T-cell (primary cell): ENCODE measurements around the gene UPK2. TPM values are rescaled to one million over a fixed set of nuclear protein-coding genes. Genes with fewer than 3 reads are reported as not detected.
"Not testable (repeated sequence)": the region's sequence is repeated elsewhere in the genome, so short reads cannot be mapped to it uniquely, and the experiment has no call there.

Source experiments
- ATAC-seq, 4 experiments: fragments of 200-7000 bp in 3 of 4; fragments of 150-1000 bp in 1 of 4; cut with Tn5 transposase; replicated peaks in 1 of 4; 1 replicate in 3 of 4; 2 replicates in 1 of 4; pipeline ENCODE4 v1.10.0; 2021; ENCODE audit warnings: moderate library complexity in 3 of 4, mild to moderate bottlenecking in 2 of 4, moderate number of reproducible peaks in 1 of 4
- CTCF ChIA-PET, 2 donors: fragments of 300-600 bp; sonication (Branson Sonifier 250); formaldehyde crosslinking; loops; one replicate each; lab custom pipeline; 2022; ENCODE audit warnings: antibody characterized with exemption in 2 of 2; lab: Charles Lee
- POLR2A ChIA-PET, 2 donors: fragments of 300-600 bp; sonication (Branson Sonifier 250); formaldehyde crosslinking; loops; one replicate each; lab custom pipeline; 2022; ENCODE audit warnings: antibody characterized with exemption in 2 of 2; lab: Charles Lee
- DNase-seq, 35 experiments: peaks; one replicate each; pipeline versions ENCODE4 v3.0.0 to v3.0.0-alpha.2; 2013 to 2023
- H3K27ac ChIP-seq: one replicate; pipeline ENCODE4 v1.5.1; 2013; ENCODE audit warnings: low read length
- H3K27me3 ChIP-seq, 2 experiments: replicated peaks in 1 of 2; 1 replicate in 1 of 2; 2 replicates in 1 of 2; pipeline versions ENCODE4 v1.6.1 to v1.7.0; 2013; ENCODE audit warnings: low read length in 1 of 2, mixed read lengths in 1 of 2; ENCODE audit not compliant: control insufficient read depth in 2 of 2, insufficient read depth in 2 of 2; ENCODE audit errors: extremely low read depth in 1 of 2
- H3K36me3 ChIP-seq, 2 donors: 1 replicate in 1 of 2; 2 replicates in 1 of 2; pipeline versions ENCODE4 v1.6.1 to v1.7.0; 2013; ENCODE audit warnings: low read length in 1 of 2; ENCODE audit not compliant: control insufficient read depth in 2 of 2, insufficient read depth in 1 of 2; ENCODE audit errors: extremely low read depth in 1 of 2
- H3K4me1 ChIP-seq, 2 experiments: 1 replicate in 1 of 2; 2 replicates in 1 of 2; pipeline versions ENCODE4 v1.6.1 to v1.7.0; 2013; ENCODE audit warnings: low read length in 2 of 2, mixed read lengths in 1 of 2; ENCODE audit not compliant: insufficient read depth in 2 of 2, control insufficient read depth in 1 of 2; ENCODE audit errors: extremely low read depth in 1 of 2
- H3K4me3 ChIP-seq, 2 donors: 1 replicate in 1 of 2; 2 replicates in 1 of 2; pipeline versions ENCODE4 v1.5.1 to v1.7.0; 2013; ENCODE audit warnings: mild to moderate bottlenecking in 2 of 2, low read length in 1 of 2, moderate library complexity in 1 of 2; ENCODE audit not compliant: control insufficient read depth in 1 of 2; ENCODE audit errors: extremely low read depth in 1 of 2
- H3K9me3 ChIP-seq: 2 replicates; pipeline ENCODE4 v1.7.0; 2013
- H3K27ac Mint-ChIP-seq, 2 donors: one replicate each; pipeline ENCODE4 v1.8.0; 2020 to 2021; ENCODE audit warnings: mild to moderate bottlenecking in 2 of 2, mixed read lengths in 2 of 2
- H3K27me3 Mint-ChIP-seq, 2 donors: one replicate each; pipeline ENCODE4 v1.8.0; 2021 to 2022; ENCODE audit warnings: mixed read lengths in 2 of 2
- H3K36me3 Mint-ChIP-seq: one replicate; pipeline ENCODE4 v1.8.0; 2021; ENCODE audit warnings: mixed read lengths
- H3K4me1 Mint-ChIP-seq, 3 donors: one replicate each; pipeline ENCODE4 v1.8.0; 2020 to 2022; ENCODE audit warnings: mixed read lengths in 3 of 3, mild to moderate bottlenecking in 1 of 3
- H3K4me3 Mint-ChIP-seq, 3 donors: one replicate each; pipeline ENCODE4 v1.8.0; 2020 to 2022; ENCODE audit warnings: mild to moderate bottlenecking in 3 of 3, mixed read lengths in 3 of 3, moderate library complexity in 3 of 3
- H3K9me3 Mint-ChIP-seq, 3 donors: one replicate each; pipeline ENCODE4 v1.8.0; 2020 to 2022; ENCODE audit warnings: mixed read lengths in 3 of 3
- WGBS: methylation state at CpG from one replicate; pipeline ENCODE4 v1.1.5; 2013; ENCODE audit warnings: missing lambda C conversion rate; ENCODE audit not compliant: insufficient coverage; 5-methylcytosine and 5-hydroxymethylcytosine counted together
- total RNA-seq, 35 experiments: library from RNA in 6 of 35; stranded (reverse) in 6 of 35; fragments of 120-200 nt in 1 of 35; gene quantifications; one replicate each; pipeline versions ENCODE4 v1.2.1 to v1.2.4 and lab custom pipeline; 2013 to 2026

UPK2 gene
- total RNA-seq, 5 donors from 2014 or later (not counting 1 experiment from before 2014, with no cell fraction given) = 0.32 TPM; not detected in 4

- no peaks in the 10 kb centered on the region for H3K9me3 Mint-ChIP-seq
- ChIA-PET POLR2A (interaction anchor here in 1 of 2 donors (1.0 kb wide), 1 partner anchor 8 kb away, joined by 3 read pairs; no protein-coding TSS in a partner anchor), CTCF (no interaction called here)
These were observed 28.7 kb downstream of the UPK2 start for GRCh38 chr11:118984825-118985224.

GRCh38 chr11:118988280-118988679 lies 32.2 kb downstream of the UPK2 start:
- POLR2A ChIA-PET = no interaction called here
- DNase-seq (no peak), ATAC-seq (no peak)
- WGBS = 80% methylated on average over 1 of the region's 5 CpGs
- Histone ChIP-seq H3K27me3 (no peaks in the 10 kb centered on the region), H3K36me3 (no peaks in the 10 kb centered on the region), H3K9me3 (no peaks in the 10 kb centered on the region), H3K4me3 (no peak overlapping the region), H3K27ac (no peak overlapping the region), H3K4me1 (no peaks in the 10 kb centered on the region)
- no peaks in the 10 kb centered on the region for H3K36me3 Mint-ChIP-seq
- no peak overlapping the region for H3K27ac Mint-ChIP-seq
- no peaks in the 10 kb centered on the region for H3K9me3 Mint-ChIP-seq
- H3K4me3 Mint-ChIP-seq = no peak overlapping the region
- CTCF ChIA-PET = interaction anchor here (0.7 kb wide), 2 partner anchors 25 to 41 kb away, joined by 3 to 6 read pairs; no protein-coding TSS in a partner anchor
- H3K27me3 Mint-ChIP-seq = no peaks in the 10 kb centered on the region
- H3K4me1 Mint-ChIP-seq = no peaks in the 10 kb centered on the region

More at GRCh38 chr11:118984825-118985224, 28.7 kb downstream of the UPK2 start:
- no peak for DNase-seq
- WGBS = no CpG with 5 or more reads among the region's 2 CpGs
- Mint-ChIP-seq H3K36me3 (no peaks in the 10 kb centered on the region), H3K27me3 (no peaks in the 10 kb centered on the region), H3K4me1 (no peaks in the 10 kb centered on the region), H3K27ac (no peak overlapping the region), H3K4me3 (no peak overlapping the region)
- Histone ChIP-seq H3K9me3 (no peaks in the 10 kb centered on the region), H3K36me3 (no peaks in the 10 kb centered on the region), H3K4me3 (no peak overlapping the region), H3K4me1 (no peaks in the 10 kb centered on the region), H3K27ac (no peak overlapping the region), H3K27me3 (peaks cover 0 to under 1% of the 10 kb centered on the region in 2 experiments)
- ATAC-seq = no peak

GRCh38 chr11:118991486-118992038 lies 35.5 kb downstream of the UPK2 start:
- H3K27ac Mint-ChIP-seq, H3K4me1 Mint-ChIP-seq, DNase-seq, H3K27ac ChIP-seq, H3K4me3 ChIP-seq, H3K27me3 ChIP-seq, H3K36me3 ChIP-seq, ATAC-seq, H3K4me3 Mint-ChIP-seq, H3K9me3 Mint-ChIP-seq, H3K27me3 Mint-ChIP-seq, H3K4me1 ChIP-seq, POLR2A ChIA-PET, H3K9me3 ChIP-seq, CTCF ChIA-PET, H3K36me3 Mint-ChIP-seq: not testable (repeated sequence)
- WGBS = over 99% methylated on average over 17 of the region's 44 CpGs

- Histone ChIP-seq H3K27me3 (no peaks in the 10 kb centered on the region), H3K9me3 (no peaks in the 10 kb centered on the region), H3K27ac (peak overlapping the region; percentile 54), H3K4me1 (peaks cover 14 to 34% of the 10 kb centered on the region in 2 experiments), H3K36me3 (peaks cover 6 to 22% of the 10 kb centered on the region in 2 donors), H3K4me3 (peak overlapping the region; percentile 85 to 89)
- DNase-seq (peak in 26 of 35 experiments; percentile 5 to 65 (median 19)), ATAC-seq (peak; percentile 24 to 38 (median 30))
- H3K27ac Mint-ChIP-seq = peak overlapping the region; percentile 90
- POLR2A ChIA-PET = interaction anchor here (0.6 to 1.3 kb wide), 5 partner anchors 17 to 209 kb away, joined by 3 to 15 read pairs (median 7); partner anchors contain the start of genes CBL (in 1 of the 2), RPS25 (in 1 of the 2) and TRAPPC4 (in 1 of the 2)
- H3K4me1 Mint-ChIP-seq = peaks cover 38 to 41% (median 41%) of the 10 kb centered on the region in 3 donors
- WGBS = 7% methylated on average over 15 of the region's 22 CpGs
- H3K9me3 Mint-ChIP-seq = no peaks in the 10 kb centered on the region
- peak overlapping the region; percentile 92 to 98 (median 97) for H3K4me3 Mint-ChIP-seq
- H3K27me3 Mint-ChIP-seq = no peaks in the 10 kb centered on the region
- peaks cover 13% of the 10 kb centered on the region for H3K36me3 Mint-ChIP-seq
- CTCF ChIA-PET = interaction anchor here in 1 of 2 donors (1.0 to 1.4 kb wide), 4 partner anchors 18 to 209 kb away, joined by 3 to 8 read pairs (median 4); partner anchors contain the start of genes CBL, TRAPPC4 and VPS11
These were observed 41.0 kb downstream of the UPK2 start for GRCh38 chr11:118996926-118997626.

GRCh38 chr11:118997627-118998387 lies 41.7 kb downstream of the UPK2 start, which contains the start of gene CENATAC:
CENATAC (plus strand) TSS chr11:118998138; CDS start chr11:118998198, 60 bp downstream.
- peaks cover 14 to 34% of the 10 kb centered on the region in 2 experiments for H3K4me1 ChIP-seq
- H3K4me3 Mint-ChIP-seq = peak within 1 kb of the TSS; percentile 92 to 98 (median 97)
- WGBS = under 1% methylated on average over 44 of the region's 54 CpGs
- DNase-seq (peak; percentile 88 to 97 (median 93)), ATAC-seq (peak; percentile 95 to 98 (median 96))
- H3K27me3 ChIP-seq = no peaks in the 10 kb centered on the region
- peaks cover 9 to 28% of the 10 kb centered on the region in 2 donors for H3K36me3 ChIP-seq
- peak within 1 kb of the TSS; percentile 90 for H3K27ac Mint-ChIP-seq
- no peaks in the 10 kb centered on the region for H3K27me3 Mint-ChIP-seq
- H3K9me3 Mint-ChIP-seq = no peaks in the 10 kb centered on the region
- peaks cover 38 to 41% (median 41%) of the 10 kb centered on the region in 3 donors for H3K4me1 Mint-ChIP-seq
- H3K9me3 ChIP-seq = no peaks in the 10 kb centered on the region
- CTCF ChIA-PET = interaction anchor here in 1 of 2 donors (1.0 to 1.4 kb wide), 4 partner anchors 18 to 208 kb away, joined by 3 to 8 read pairs (median 4); partner anchors contain the start of genes CBL, TRAPPC4 and VPS11
- peaks cover 13% of the 10 kb centered on the region for H3K36me3 Mint-ChIP-seq
- peak within 1 kb of the TSS; percentile 78 for H3K27ac ChIP-seq
- POLR2A ChIA-PET = interaction anchor here (0.6 to 1.3 kb wide), 5 partner anchors 17 to 208 kb away, joined by 3 to 11 read pairs (median 4); partner anchors contain the start of genes CBL (in 1 of the 2), RPS25 (in 1 of the 2) and TRAPPC4 (in 1 of the 2)
- H3K4me3 ChIP-seq = peak within 1 kb of the TSS; percentile 85 to 89
